Brain microvascular endothelial cell (primary cell): ENCODE data around the gene AKAP8L.

Experiments used
- DNase-seq: peaks from one replicate; pipeline ENCODE4 v3.0.0-alpha.2; 2020
- H3K27ac ChIP-seq: fragments of 250-450 bp; sonication (Bioruptor Pico); 2 replicates; pipeline ENCODE4 v1.5.1; 2020; ENCODE audit warnings: mild to moderate bottlenecking, moderate library complexity
- H3K27me3 ChIP-seq: fragments of 250-450 bp; sonication (Bioruptor Pico); replicated peaks from 2 replicates; pipeline ENCODE4 v1.5.1; 2020; ENCODE audit warnings: mild to moderate bottlenecking
- H3K36me3 ChIP-seq: fragments of 250-450 bp; sonication (Bioruptor Pico); replicated peaks from 2 replicates; pipeline ENCODE4 v1.5.1; 2020; ENCODE audit warnings: mild to moderate bottlenecking
- H3K4me3 ChIP-seq: 2 replicates; pipeline ENCODE4 v1.5.1; 2011; ENCODE audit warnings: low read depth, mild to moderate bottlenecking, control low read depth, low read length, moderate library complexity
- CTCF ChIP-seq: IDR thresholded peaks from 2 replicates; pipeline ENCODE4 v1.5.1; 2011; ENCODE audit warnings: low read depth, mild to moderate bottlenecking, moderate library complexity, low read length, control low read depth, inconsistent platforms; ENCODE audit errors: missing control alignments
- in situ Hi-C: cut with HindIII; loops from 2 replicates; pipeline ENCODE4 v1.10.0; 2017; ENCODE audit warnings: low sequenced_read_pairs, low pct_ligation_motif_present

Gene AKAP8L

GRCh38 chr19:15444505-15445226, 25.9 kb upstream of the AKAP8L start:
- TF ChIP-seq CTCF: no peak
- no peak overlapping the region for H3K27ac ChIP-seq
- H3K27me3 ChIP-seq: no peaks in the 10 kb centered on the region
- H3K4me3 ChIP-seq: no peak overlapping the region
- H3K36me3 ChIP-seq: no peaks in the 10 kb centered on the region
- in situ Hi-C loops: no loop called here
- no peak for DNase-seq

DNA sequence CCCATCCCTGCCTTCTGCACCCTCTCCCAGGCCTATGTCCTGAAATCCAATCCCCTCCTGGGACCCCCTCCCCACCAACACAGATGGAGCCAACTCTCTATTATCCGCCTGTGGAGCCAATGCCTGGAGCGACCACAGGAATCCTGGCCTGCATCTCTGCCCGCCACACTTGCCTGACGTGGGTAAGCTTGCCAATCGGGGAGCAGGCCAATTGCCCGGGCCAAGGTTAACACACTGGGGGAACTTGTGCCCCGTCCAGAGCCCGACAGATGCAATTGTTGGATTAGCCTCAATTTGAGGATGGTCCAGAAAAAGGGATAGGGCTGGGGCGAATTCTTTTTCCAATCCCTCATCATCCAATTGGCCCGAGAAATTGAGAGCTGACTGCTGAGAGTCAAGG, 25.1 kb upstream of the AKAP8L start:
- no peak for TF ChIP-seq CTCF
- no peak overlapping the region for H3K27ac ChIP-seq
- DNase-seq: no peak
- H3K36me3 ChIP-seq: no peaks in the 10 kb centered on the region
- no peaks in the 10 kb centered on the region for H3K27me3 ChIP-seq
- no peak overlapping the region for H3K4me3 ChIP-seq
- in situ Hi-C loops: no loop called here

- in situ Hi-C loops: no loop called here
Measured at GRCh38 chr19:15443325-15443724, 24.5 kb upstream of the AKAP8L start.

DNA sequence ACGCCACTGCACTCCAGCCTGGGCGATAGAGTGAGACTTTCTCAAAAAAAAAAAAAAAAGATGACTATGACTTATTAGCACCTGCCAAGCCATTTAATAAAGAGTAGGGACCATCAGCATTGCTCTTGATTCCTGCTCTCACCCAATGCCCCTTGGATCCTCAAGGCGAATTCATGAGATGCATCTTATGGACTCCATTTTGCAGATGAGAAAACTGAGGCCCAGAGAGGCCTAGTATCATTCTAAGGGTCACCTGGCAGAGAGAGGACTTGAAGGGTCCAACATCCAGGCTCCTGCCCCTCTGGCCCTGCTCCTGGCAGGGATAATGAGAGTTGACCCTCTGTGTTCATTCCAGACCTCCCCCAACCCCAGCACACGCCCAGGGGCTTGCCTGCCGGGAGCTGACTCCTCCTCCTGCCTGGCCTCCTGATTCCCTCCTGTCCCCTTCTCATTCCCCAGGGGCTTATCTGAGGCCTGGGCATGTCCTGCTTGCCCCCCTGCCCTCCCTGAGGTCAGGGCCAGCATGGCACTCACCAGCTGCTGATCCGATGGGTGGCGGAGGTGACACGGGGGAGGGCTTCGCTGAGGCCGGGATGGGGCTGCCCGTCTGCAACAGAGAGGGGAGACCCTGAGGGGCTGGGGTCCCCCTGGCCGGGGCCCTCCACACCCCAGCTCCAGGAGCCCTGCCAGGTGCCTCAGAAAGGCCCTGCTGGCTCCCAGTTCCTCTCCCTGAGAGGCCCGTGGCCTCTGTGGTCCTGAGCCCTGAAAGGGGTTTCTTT, 23.5 kb upstream of the AKAP8L start:
- Histone ChIP-seq H3K36me3 (no peaks in the 10 kb centered on the region), H3K27me3 (no peaks in the 10 kb centered on the region), H3K27ac (no peak overlapping the region), H3K4me3 (no peak overlapping the region)
- in situ Hi-C loops: no loop called here
- no peak for DNase-seq
- TF ChIP-seq CTCF: no peak

More at GRCh38 chr19:15443325-15443724, 24.5 kb upstream of the AKAP8L start:
- Histone ChIP-seq H3K4me3 (no peak overlapping the region), H3K27ac (no peak overlapping the region), H3K36me3 (no peaks in the 10 kb centered on the region), H3K27me3 (no peaks in the 10 kb centered on the region)
- TF ChIP-seq CTCF: no peak
- no peak for DNase-seq

DNA sequence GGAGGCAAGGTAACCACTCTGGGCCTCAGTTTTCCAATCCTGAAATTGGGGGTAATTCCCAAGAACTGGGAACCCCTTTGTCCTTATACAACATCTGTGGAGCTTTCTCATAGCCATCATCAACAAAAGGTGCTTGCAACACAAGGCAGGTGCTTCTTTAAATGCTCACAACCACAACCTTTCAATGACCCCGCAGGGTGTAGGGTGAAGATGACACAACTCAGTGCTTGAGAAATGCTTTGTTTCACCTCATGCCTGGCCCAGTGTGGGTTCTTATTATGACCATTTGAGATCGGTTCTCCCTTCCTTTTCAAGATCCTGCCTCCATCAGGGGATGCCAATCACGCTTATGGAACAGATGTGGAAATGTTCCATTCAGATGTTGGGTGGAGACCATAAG, 22.5 kb upstream of the AKAP8L start:
- no peak for DNase-seq
- no peaks in the 10 kb centered on the region for H3K27me3 ChIP-seq
- no peak for TF ChIP-seq CTCF
- no peak overlapping the region for H3K4me3 ChIP-seq
- no peaks in the 10 kb centered on the region for H3K36me3 ChIP-seq
- H3K27ac ChIP-seq: no peak overlapping the region
- in situ Hi-C loops: no loop called here
